KMS-11 (cell line): ENCODE measurements around the gene CACNA1D.

Source experiments
- H2AFZ ChIP-seq: fragments of 200-600 bp; sonication (generic); 2 replicates; pipeline ENCODE4 v1.6.1; 2016; ENCODE audit warnings: antibody characterized with exemption, mixed run types, low read depth
- H3K27ac ChIP-seq: fragments of 200-600 bp; sonication (generic); 2 replicates; pipeline ENCODE4 v1.6.1; 2016; ENCODE audit warnings: mild to moderate bottlenecking, mixed run types
- H3K27me3 ChIP-seq: fragments of 200-600 bp; sonication (generic); 2 replicates; pipeline ENCODE4 v1.6.1; 2017; ENCODE audit warnings: mild to moderate bottlenecking, low read depth, mixed run types, moderate library complexity; ENCODE audit not compliant: insufficient read depth
- H3K36me3 ChIP-seq: fragments of 200-600 bp; sonication (generic); 2 replicates; pipeline ENCODE4 v1.6.1; 2017; ENCODE audit warnings: mild to moderate bottlenecking, mixed run types; ENCODE audit not compliant: insufficient read depth
- H3K4me1 ChIP-seq: fragments of 200-600 bp; sonication (generic); 2 replicates; pipeline ENCODE4 v1.6.1; 2016; ENCODE audit warnings: mild to moderate bottlenecking, low read depth, mixed run types; ENCODE audit not compliant: poor library complexity, severe bottlenecking
- H3K4me2 ChIP-seq: fragments of 200-600 bp; sonication (generic); 2 replicates; pipeline ENCODE4 v1.7.0; 2016; ENCODE audit warnings: mild to moderate bottlenecking, mixed run types
- H3K4me3 ChIP-seq: fragments of 200-600 bp; sonication (generic); IDR thresholded peaks from 2 replicates; pipeline ENCODE4 v1.6.1; 2017; ENCODE audit warnings: low read depth, low read length, mixed read lengths; ENCODE audit not compliant: insufficient read depth
- H3K79me2 ChIP-seq: fragments of 200-600 bp; sonication (generic); 2 replicates; pipeline ENCODE4 v1.6.1; 2016; ENCODE audit warnings: low read depth, mixed run types; ENCODE audit not compliant: insufficient read depth
- H3K9ac ChIP-seq: fragments of 200-600 bp; sonication (generic); 2 replicates; pipeline ENCODE4 v1.6.1; 2016; ENCODE audit warnings: mild to moderate bottlenecking, mixed run types
- H4K20me1 ChIP-seq: fragments of 200-600 bp; sonication (generic); 2 replicates; pipeline ENCODE4 v1.6.1; 2016; ENCODE audit warnings: mild to moderate bottlenecking, mixed run types; ENCODE audit not compliant: insufficient read depth
- CTCF ChIP-seq: fragments of 200-600 bp; sonication (generic); conservative IDR thresholded peaks from 2 replicates; pipeline ENCODE4 v1.6.1; 2017; ENCODE audit warnings: low read depth, mild to moderate bottlenecking, antibody characterized with exemption, low read length, moderate library complexity, mixed read lengths

The CACNA1D gene

DNA sequence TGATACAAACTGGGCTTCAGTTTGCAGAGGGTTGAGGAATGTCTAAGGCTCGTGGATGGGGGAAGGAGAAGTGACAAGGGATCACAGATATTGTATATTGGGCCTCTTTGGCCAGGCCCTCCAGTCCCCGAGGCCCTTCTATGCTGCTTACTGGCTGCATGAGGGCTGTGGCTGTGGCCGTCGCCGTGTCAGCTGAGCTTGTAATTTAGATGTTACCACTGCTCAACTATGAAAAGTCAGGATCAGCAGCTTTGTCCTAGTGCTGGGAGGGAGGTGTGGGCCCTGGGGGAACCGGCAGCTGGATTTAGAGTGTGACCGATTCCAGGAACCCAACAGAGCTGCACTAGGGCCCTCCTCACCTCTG, 51.6 kb downstream of the CACNA1D start:
- Histone ChIP-seq H3K27me3 (no peaks in the 10 kb centered on the region), H3K36me3 (no peaks in the 10 kb centered on the region), H3K79me2 (no peaks in the 10 kb centered on the region), H3K4me3 (no peak overlapping the region), H3K4me2 (no peak overlapping the region), H3K9ac (no peak overlapping the region), H3K4me1 (no peaks in the 10 kb centered on the region), H3K27ac (no peak overlapping the region), H2AFZ (no peak overlapping the region), H4K20me1 (no peaks in the 10 kb centered on the region)
- TF ChIP-seq CTCF = no peak

- Histone ChIP-seq H3K27ac (no peak overlapping the region), H4K20me1 (no peaks in the 10 kb centered on the region), H3K36me3 (no peaks in the 10 kb centered on the region), H3K79me2 (no peaks in the 10 kb centered on the region), H3K9ac (no peak overlapping the region), H2AFZ (no peak overlapping the region), H3K4me1 (no peaks in the 10 kb centered on the region), H3K4me3 (no peak overlapping the region), H3K4me2 (no peak overlapping the region), H3K27me3 (no peaks in the 10 kb centered on the region)
- TF ChIP-seq CTCF = no peak
Observed at GRCh38 chr3:53547327-53547726, 52.9 kb downstream of the CACNA1D start.

DNA sequence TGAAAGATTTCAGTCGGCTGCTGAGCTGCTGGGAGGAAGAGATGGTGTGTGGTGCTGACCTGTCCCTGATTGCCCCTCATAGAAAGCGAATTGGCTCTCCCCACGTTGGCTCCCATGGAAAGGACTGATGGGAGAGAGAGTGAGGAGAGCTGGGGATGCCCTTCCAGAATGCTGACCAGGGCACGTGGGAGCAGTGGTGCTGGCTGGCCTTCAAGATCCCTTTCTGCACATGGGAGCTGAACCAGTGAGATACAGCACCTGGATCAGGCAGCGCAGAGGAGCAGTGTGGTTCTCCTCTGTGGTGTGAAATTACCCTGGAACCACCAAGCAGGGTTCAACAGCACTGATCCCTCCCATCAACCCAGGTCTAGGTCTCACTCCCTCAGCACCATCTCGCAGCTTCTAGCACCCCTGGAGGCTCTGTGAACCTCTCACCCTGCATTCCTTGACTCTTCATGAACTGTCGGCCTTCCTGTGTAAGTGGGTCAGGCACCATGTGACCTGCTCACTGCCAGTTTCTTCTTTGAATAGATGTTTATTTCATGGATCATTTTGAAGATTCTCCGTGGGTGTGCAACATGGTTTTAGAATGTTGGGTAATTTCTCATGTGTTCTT, 55.7 kb downstream of the CACNA1D start:
- no peaks in the 10 kb centered on the region for H3K4me1 ChIP-seq
- no peaks in the 10 kb centered on the region for H3K36me3 ChIP-seq
- H4K20me1 ChIP-seq = no peaks in the 10 kb centered on the region
- H2AFZ ChIP-seq = no peak overlapping the region
- no peak overlapping the region for H3K4me3 ChIP-seq
- H3K27me3 ChIP-seq = no peaks in the 10 kb centered on the region
- H3K4me2 ChIP-seq = no peak overlapping the region
- no peak for TF ChIP-seq CTCF
- no peaks in the 10 kb centered on the region for H3K79me2 ChIP-seq
- no peak overlapping the region for H3K9ac ChIP-seq
- no peak overlapping the region for H3K27ac ChIP-seq

GRCh38 chr3:53551324-53551723, 56.9 kb downstream of the CACNA1D start:
- no peaks in the 10 kb centered on the region for H3K36me3 ChIP-seq
- no peaks in the 10 kb centered on the region for H3K4me1 ChIP-seq
- no peak overlapping the region for H3K9ac ChIP-seq
- H3K79me2 ChIP-seq = no peaks in the 10 kb centered on the region
- H3K4me3 ChIP-seq = no peak overlapping the region
- H3K4me2 ChIP-seq = no peak overlapping the region
- H3K27ac ChIP-seq = no peak overlapping the region
- TF ChIP-seq CTCF = no peak
- H4K20me1 ChIP-seq = no peaks in the 10 kb centered on the region
- H3K27me3 ChIP-seq = no peaks in the 10 kb centered on the region
- no peak overlapping the region for H2AFZ ChIP-seq
